Mesenchymal stem cell (in vitro differentiated cells and primary cell): ENCODE data around the gene MRPL20.

Source experiments
- DNase-seq: peaks from one replicate; pipeline ENCODE4 v3.0.0-alpha.2; 2013
- H2AFZ ChIP-seq: one replicate; pipeline ENCODE4 v1.6.1; 2013; ENCODE audit warnings: low read depth, mild to moderate bottlenecking, control low read depth, inconsistent platforms, low read length, moderate library complexity
- H2AK5ac ChIP-seq: 2 replicates; pipeline ENCODE4 v1.6.1; 2013; ENCODE audit warnings: low read length, moderate library complexity, mild to moderate bottlenecking, inconsistent platforms; ENCODE audit not compliant: severe bottlenecking
- H2BK120ac ChIP-seq: one replicate; pipeline ENCODE4 v1.6.1; 2013; ENCODE audit warnings: low read depth, mild to moderate bottlenecking, inconsistent platforms, low read length, moderate library complexity
- H2BK12ac ChIP-seq, 2 experiments: one replicate each; pipeline ENCODE4 v1.6.1; 2013; ENCODE audit warnings: inconsistent platforms in 2 of 2, low read length in 2 of 2, mild to moderate bottlenecking in 2 of 2, moderate library complexity in 2 of 2, control low read depth in 1 of 2
- H2BK15ac ChIP-seq: one replicate; pipeline ENCODE4 v1.6.1; 2013; ENCODE audit warnings: mild to moderate bottlenecking, low read depth, inconsistent platforms; ENCODE audit not compliant: poor library complexity, severe bottlenecking
- H2BK5ac ChIP-seq: 2 replicates; pipeline ENCODE4 v1.6.1; 2013; ENCODE audit warnings: low read depth, mild to moderate bottlenecking, low read length, control low read depth, inconsistent platforms; ENCODE audit not compliant: poor library complexity, severe bottlenecking
- H3K14ac ChIP-seq, 2 experiments: one replicate each; pipeline ENCODE4 v1.6.1; 2013; ENCODE audit warnings: inconsistent platforms in 2 of 2, low read length in 2 of 2, control low read depth in 1 of 2, mild to moderate bottlenecking in 1 of 2, moderate library complexity in 1 of 2
- H3K18ac ChIP-seq, 2 experiments: one replicate each; pipeline ENCODE4 v1.6.1; 2013; ENCODE audit warnings: inconsistent platforms in 2 of 2, low read length in 2 of 2, control low read depth in 1 of 2, low read depth in 1 of 2, mild to moderate bottlenecking in 1 of 2
- H3K23ac ChIP-seq, 2 experiments: one replicate each; pipeline ENCODE4 v1.6.1; 2013; ENCODE audit warnings: inconsistent platforms in 2 of 2, low read length in 2 of 2, mild to moderate bottlenecking in 2 of 2, moderate library complexity in 2 of 2, control low read depth in 1 of 2
- H3K27ac ChIP-seq: 2 replicates; pipeline ENCODE4 v1.5.1; 2013; ENCODE audit warnings: mild to moderate bottlenecking, moderate library complexity, low read length, control low read depth, inconsistent platforms; ENCODE audit not compliant: poor library complexity, severe bottlenecking
- H3K27me3 ChIP-seq, 2 experiments: 2 replicates each; pipeline versions ENCODE4 v1.6.1 to v1.7.0; 2013; ENCODE audit warnings: low read length in 2 of 2, mild to moderate bottlenecking in 2 of 2, moderate library complexity in 2 of 2, control low read depth in 1 of 2, inconsistent platforms in 1 of 2; ENCODE audit not compliant: control insufficient read depth in 1 of 2, insufficient read depth in 1 of 2
- H3K36me3 ChIP-seq, 2 experiments: 2 replicates each; pipeline versions ENCODE4 v1.6.1 to v1.7.0; 2013; ENCODE audit warnings: low read length in 2 of 2, control low read depth in 1 of 2, inconsistent platforms in 1 of 2, low read depth in 1 of 2, mild to moderate bottlenecking in 1 of 2; ENCODE audit not compliant: insufficient read depth in 2 of 2, control insufficient read depth in 1 of 2
- H3K4ac ChIP-seq, 2 experiments: one replicate each; pipeline ENCODE4 v1.6.1; 2013; ENCODE audit warnings: inconsistent platforms in 2 of 2, low read length in 2 of 2, mild to moderate bottlenecking in 2 of 2, moderate library complexity in 2 of 2, control low read depth in 1 of 2, low read depth in 1 of 2
- H3K4me1 ChIP-seq: 2 replicates; pipeline ENCODE4 v1.6.1; 2013; ENCODE audit warnings: low read depth, low read length, control low read depth; ENCODE audit not compliant: control insufficient read depth, insufficient read depth
- H3K4me2 ChIP-seq: 2 replicates; pipeline ENCODE4 v1.6.1; 2013; ENCODE audit warnings: low read length, mild to moderate bottlenecking, inconsistent platforms; ENCODE audit not compliant: poor library complexity, severe bottlenecking
- H3K4me3 ChIP-seq, 2 experiments: 2 replicates each; pipeline versions ENCODE4 v1.5.1 to v1.7.0; 2013; ENCODE audit warnings: low read length in 2 of 2, mild to moderate bottlenecking in 2 of 2, control low read depth in 1 of 2, low read depth in 1 of 2; ENCODE audit not compliant: insufficient read depth in 1 of 2
- H3K79me1 ChIP-seq: replicated peaks from 2 replicates; pipeline ENCODE4 v1.6.1; 2013; ENCODE audit warnings: mild to moderate bottlenecking, control low read depth, low read length, inconsistent platforms; ENCODE audit not compliant: poor library complexity, severe bottlenecking
- H3K9ac ChIP-seq: 2 replicates; pipeline ENCODE4 v1.7.0; 2013; ENCODE audit warnings: mild to moderate bottlenecking, low read length, moderate library complexity
- H3K9me3 ChIP-seq: 2 replicates; pipeline ENCODE4 v1.7.0; 2013; ENCODE audit warnings: mild to moderate bottlenecking, low read length; ENCODE audit not compliant: control insufficient read depth
- H4K8ac ChIP-seq: one replicate; pipeline ENCODE4 v1.6.1; 2013; ENCODE audit warnings: inconsistent platforms, mild to moderate bottlenecking, low read length, moderate library complexity
- H4K91ac ChIP-seq: one replicate; pipeline ENCODE4 v1.6.1; 2013; ENCODE audit warnings: mild to moderate bottlenecking, low read length, inconsistent platforms
- WGBS: methylation state at CpG from one replicate; pipeline ENCODE4 v1.1.7; 2013; ENCODE audit warnings: mixed read lengths; 5-methylcytosine and 5-hydroxymethylcytosine counted together

The MRPL20 gene

GRCh38 chr1:1419813-1420653 lies 12.9 kb upstream of the MRPL20 start:
- H4K8ac ChIP-seq = peak overlapping the region; percentile 98
- H2AFZ ChIP-seq = peak overlapping the region; percentile 89
- no peak overlapping the region for H3K4me3 ChIP-seq
- no peak overlapping the region for H3K23ac ChIP-seq
- H3K4me1 ChIP-seq = peaks cover 25% of the 10 kb centered on the region
- 50% methylated on average over 39 of the region's 112 CpGs for WGBS
- peak overlapping the region; percentile 61 for H3K9ac ChIP-seq
- no peak overlapping the region for H2BK12ac ChIP-seq
- no peak overlapping the region for H3K4me2 ChIP-seq
- H2AK5ac ChIP-seq = no peak overlapping the region
- peak overlapping the region; percentile 69 for H2BK15ac ChIP-seq
- H4K91ac ChIP-seq = peak overlapping the region; percentile 80
- H3K18ac ChIP-seq = peak overlapping the region; percentile 83 to 85
- peak overlapping the region in 1 of 2 experiments; percentile 42 for H3K14ac ChIP-seq
- peak overlapping the region; percentile 11 to 98 for H3K4ac ChIP-seq
- peaks cover 0 to 4% of the 10 kb centered on the region in 2 experiments for H3K27me3 ChIP-seq
- DNase-seq = no peak
- no peaks in the 10 kb centered on the region for H3K9me3 ChIP-seq
- H3K36me3 ChIP-seq = no peaks in the 10 kb centered on the region
- H3K27ac ChIP-seq = no peak overlapping the region
- H3K79me1 ChIP-seq = no peaks in the 10 kb centered on the region
- H2BK5ac ChIP-seq = no peak overlapping the region
- peak overlapping the region; percentile 34 for H2BK120ac ChIP-seq

GRCh38 chr1:1419363-1419812 lies 12.3 kb upstream of the MRPL20 start:
- Histone ChIP-seq H4K8ac (peak overlapping the region; percentile 98), H3K4me1 (peaks cover 25% of the 10 kb centered on the region), H3K23ac (no peak overlapping the region), H3K4me2 (no peak overlapping the region), H2AK5ac (no peak overlapping the region), H2BK5ac (no peak overlapping the region), H2AFZ (peak overlapping the region; percentile 89), H3K9ac (peak overlapping the region; percentile 61), H3K14ac (no peak overlapping the region), H3K36me3 (no peaks in the 10 kb centered on the region), H3K27me3 (peaks cover 0 to 4% of the 10 kb centered on the region in 2 experiments), H3K9me3 (no peaks in the 10 kb centered on the region), H3K4ac (no peak overlapping the region), H3K79me1 (no peaks in the 10 kb centered on the region), H2BK12ac (no peak overlapping the region), H3K18ac (no peak overlapping the region), H2BK120ac (no peak overlapping the region), H3K4me3 (no peak overlapping the region), H2BK15ac (no peak overlapping the region), H3K27ac (no peak overlapping the region), H4K91ac (no peak overlapping the region)
- DNase-seq = no peak
- WGBS = 92% methylated on average over 21 of the region's 21 CpGs

- Histone ChIP-seq H3K4me3 (no peak overlapping the region), H2BK120ac (no peak overlapping the region), H3K36me3 (no peaks in the 10 kb centered on the region), H4K91ac (no peak overlapping the region), H3K4me1 (peaks cover 25% of the 10 kb centered on the region), H3K79me1 (no peaks in the 10 kb centered on the region), H4K8ac (no peak overlapping the region), H3K4ac (no peak overlapping the region), H3K27ac (no peak overlapping the region), H2AFZ (no peak overlapping the region), H3K14ac (no peak overlapping the region), H3K23ac (no peak overlapping the region), H2BK15ac (no peak overlapping the region), H3K18ac (no peak overlapping the region), H2BK5ac (no peak overlapping the region), H3K9ac (no peak overlapping the region), H2BK12ac (no peak overlapping the region), H2AK5ac (no peak overlapping the region), H3K9me3 (no peaks in the 10 kb centered on the region), H3K27me3 (peaks cover 0 to 4% of the 10 kb centered on the region in 2 experiments), H3K4me2 (no peak overlapping the region)
- no peak for DNase-seq
- WGBS = 96% methylated on average over 26 of the region's 26 CpGs
These were observed 11.6 kb upstream of the MRPL20 start for GRCh38 chr1:1418464-1419362.
